Right renal cortex interstitium (tissue), 3 donors: ENCODE measurements around the gene BYSL. TPM values are rescaled to one million over a fixed set of nuclear protein-coding genes. Genes with fewer than 3 reads are reported as not detected.

Source experiments
- DNase-seq, 3 donors: peaks; one replicate each; pipeline ENCODE4 v3.0.0-alpha.2; 2013; ENCODE audit warnings: low read depth in 3 of 3, low spot score in 2 of 3
- polyA plus RNA-seq, 3 donors: library from polyadenylated mRNA; unstranded; fragments of 120-200 nt; gene quantifications; one replicate each; pipeline ENCODE4 v1.2.1, GENCODE V29; 2013; ENCODE audit not compliant: insufficient read length in 3 of 3

The BYSL gene
- polyA plus RNA-seq, 3 donors, result 24.5 to 32.2 (median 31.9) TPM

- no peak for DNase-seq
Measured at GRCh38 chr6:41974281-41974825, 53.1 kb downstream of the BYSL start.

GRCh38 chr6:41975276-41975675 is 54.0 kb downstream of the BYSL start:
- no peak for DNase-seq

- DNase-seq, result no peak
Measured at GRCh38 chr6:41976794-41977484, 55.6 kb downstream of the BYSL start.

Other genes starting within 250 kb of the BYSL start
- gene TFEB, start 185.9 kb upstream of the BYSL start, polyA plus RNA-seq, result 1 to 10 TPM; 7.9 to 8.6 (median 8.4) TPM
- not detected for gene PGC, start 174.1 kb upstream of the BYSL start, polyA plus RNA-seq
- gene FRS3, start 141.6 kb upstream of the BYSL start, polyA plus RNA-seq, result 1 to 10 TPM; 4.2 to 5.0 (median 4.7) TPM
- 1 to 10 TPM; 2.4 to 5.4 (median 4.3) TPM for gene PRICKLE4, start 140.7 kb upstream of the BYSL start, polyA plus RNA-seq
- gene TOMM6, start 133.8 kb upstream of the BYSL start, polyA plus RNA-seq, result 100 to 1,000 TPM; 234 to 257 (median 243) TPM
- 10 to 100 TPM; 10.9 to 12.9 (median 11.4) TPM for gene USP49, start 26.1 kb upstream of the BYSL start, polyA plus RNA-seq
- 10 to 100 TPM; 42.7 to 45.5 (median 44.2) TPM for gene MED20, start 360 bp upstream of the BYSL start, polyA plus RNA-seq
- 10 to 100 TPM; 21.2 to 27.1 (median 22.9) TPM for gene CCND3, start 20.3 kb downstream of the BYSL start, polyA plus RNA-seq
- gene TAF8, start 129.0 kb downstream of the BYSL start, polyA plus RNA-seq, result 10 to 100 TPM; 18.0 to 24.0 (median 22.0) TPM
- gene C6orf132, start 221.1 kb downstream of the BYSL start, polyA plus RNA-seq, result 1 to 10 TPM; 3.6 to 5.3 (median 4.1) TPM